HepG2 (cell line): Measurements from ENCODE around the gene EPN3. TPM values are rescaled to one million over a fixed set of nuclear protein-coding genes. Genes with fewer than 3 reads are reported as not detected.

ENCODE experiments used
- FOXP1 ChIP-seq, 2 experiments: fragments of 450-650 bp in 1 of 2; IDR thresholded peaks; 2 replicates each; pipeline ENCODE4 v1.6.1; 2017 to 2018; ENCODE audit warnings: antibody characterized with exemption in 1 of 2
- GLI4 ChIP-seq: sonication (generic); formaldehyde crosslinking; IDR thresholded peaks from 2 replicates; pipeline ENCODE4 v1.5.1; 2020; ENCODE audit warnings: missing genetic modification reagents, mild to moderate bottlenecking, moderate library complexity, borderline replicate concordance
- HBP1 ChIP-seq: IDR thresholded peaks from 2 replicates; pipeline ENCODE4 v1.6.1; 2016; ENCODE audit warnings: low read depth, control low read depth
- HNF1B ChIP-seq: sonication (generic); formaldehyde crosslinking; IDR thresholded peaks from 2 replicates; pipeline ENCODE4 v1.5.1; 2020; ENCODE audit warnings: mild to moderate bottlenecking, moderate library complexity, missing genetic modification reagents
- IKZF1 ChIP-seq: fragments of 450-650 bp; IDR thresholded peaks from 2 replicates; pipeline ENCODE4 v1.7.1; 2016
- IRX3 ChIP-seq: sonication (generic); formaldehyde crosslinking; IDR thresholded peaks from 2 replicates; pipeline ENCODE4 v1.8.1; 2023; ENCODE audit warnings: mild to moderate bottlenecking, low read depth, missing genetic modification reagents, borderline replicate concordance
- JUND ChIP-seq: sonication (generic); formaldehyde crosslinking; IDR thresholded peaks from 2 replicates; pipeline ENCODE4 v1.8.0; 2022; ENCODE audit warnings: mild to moderate bottlenecking, missing genetic modification reagents
- KAT2B ChIP-seq: fragments of 150-350 bp; IDR thresholded peaks from 2 replicates; pipeline ENCODE4 v1.6.1; 2014; ENCODE audit warnings: low read depth, low read length, borderline replicate concordance
- KDM3A ChIP-seq: IDR thresholded peaks from 2 replicates; pipeline ENCODE4 v1.6.1; 2018; ENCODE audit warnings: low read depth, missing compliant biosample characterization
- MAFK ChIP-seq, 2 experiments: IDR thresholded peaks in 1 of 2; conservative IDR thresholded peaks in 1 of 2; 2 replicates each; pipeline ENCODE4 v1.6.1; 2011; ENCODE audit warnings: improper control_type of control experiment in 2 of 2, low read length in 2 of 2
- MIER2 ChIP-seq: IDR thresholded peaks from 2 replicates; pipeline ENCODE4 v1.6.1; 2016; ENCODE audit warnings: missing biosample characterization, missing genetic modification reagents
- PAF1 ChIP-seq: IDR thresholded peaks from 2 replicates; pipeline ENCODE4 v1.6.1; 2016; ENCODE audit warnings: missing genetic modification reagents, missing compliant biosample characterization
- POLR2A ChIP-seq, 2 experiments: IDR thresholded peaks; 2 replicates each; pipeline ENCODE4 v1.6.1; 2011; ENCODE audit warnings: low read depth in 2 of 2, low read length in 2 of 2, mild to moderate bottlenecking in 1 of 2, moderate library complexity in 1 of 2; ENCODE audit not compliant: insufficient read depth in 1 of 2
- RARA ChIP-seq: IDR thresholded peaks from 2 replicates; pipeline ENCODE4 v1.6.1; 2016; ENCODE audit warnings: missing genetic modification reagents, missing compliant biosample characterization
- SALL1 ChIP-seq: sonication (generic); formaldehyde crosslinking; IDR thresholded peaks from 2 replicates; pipeline ENCODE4 v1.8.0; 2022; ENCODE audit warnings: mild to moderate bottlenecking, missing genetic modification reagents
- TAF1 ChIP-seq: sonication (generic); formaldehyde crosslinking; IDR thresholded peaks from 2 replicates; pipeline ENCODE4 v1.4.0; 2020; ENCODE audit warnings: missing genetic modification reagents
- TEAD3 ChIP-seq: optimal IDR thresholded peaks from 2 replicates; pipeline ENCODE3; 2016; ENCODE audit warnings: borderline replicate concordance
- ZNF253 ChIP-seq: sonication (generic); formaldehyde crosslinking; IDR thresholded peaks from 2 replicates; pipeline ENCODE4 v1.8.0; 2022; ENCODE audit warnings: mild to moderate bottlenecking, missing genetic modification reagents, borderline replicate concordance
- ZNF75D ChIP-seq: sonication (generic); formaldehyde crosslinking; IDR thresholded peaks from 2 replicates; pipeline ENCODE4 v1.8.1; 2023; ENCODE audit warnings: missing genetic modification reagents, mild to moderate bottlenecking, borderline replicate concordance
- ZNF839 ChIP-seq: sonication (generic); formaldehyde crosslinking; IDR thresholded peaks from 2 replicates; pipeline ENCODE4 v1.4.0; 2020; ENCODE audit warnings: missing genetic modification reagents, mild to moderate bottlenecking, borderline replicate concordance
- polyA plus RNA-seq, 8 experiments: library from polyadenylated mRNA; depleted of rRNA in 3 of 8; stranded (reverse) in 7 of 8; unstranded in 1 of 8; fragments of >200 nt; fragmentation: Illumina TruSeq in 4 of 8; extraction: Trizol in 4 of 8; gene quantifications; 2 replicates each; pipeline versions ENCODE4 v1.2.1 to v1.2.3, GENCODE V29; 2011 to 2016; ENCODE audit warnings: low read depth in 4 of 8, missing spikeins in 1 of 8, mixed read lengths in 1 of 8; ENCODE audit not compliant: insufficient read depth in 1 of 8
- total RNA-seq, 5 experiments: library from RNA; depleted of rRNA; stranded (reverse); fragments of >200 nt; fragmentation: Illumina TruSeq; extraction: Trizol; gene quantifications; 2 replicates each; pipeline ENCODE4 v1.2.3, GENCODE V29; 2016; ENCODE audit warnings: low read depth in 1 of 5
- TF ChIP-seq, protein P1 (sequence below): IDR thresholded peaks from 2 replicates; pipeline ENCODE4 v1.6.1; 2016; ENCODE audit warnings: missing compliant biosample characterization, missing genetic modification reagents, borderline replicate concordance
- TF ChIP-seq, protein P2 (sequence below): sonication (generic); formaldehyde crosslinking; IDR thresholded peaks from 2 replicates; pipeline ENCODE4 v1.8.1; 2023; ENCODE audit warnings: mild to moderate bottlenecking, missing genetic modification reagents
- TF ChIP-seq, protein P3 (sequence below): sonication (generic); formaldehyde crosslinking; IDR thresholded peaks from 2 replicates; pipeline ENCODE4 v1.4.0; 2020; ENCODE audit warnings: missing genetic modification reagents

The EPN3 gene
- total and polyA plus RNA-seq, 2 of the 13 experiments (the other 11 are each of a cell fraction or from before 2014, with no cell fraction given) = 0.11 to 0.95 TPM

GRCh38 chr17:50541716-50542688 lies 9.5 kb downstream of the EPN3 start (continued):
- TF ChIP-seq ZNF839 (CRISPR knock-in tag) (no peak), POLR2A (IDR thresholded peaks at IDR 0.05; ENCODE audit: insufficient read depth in 1 of 2, low read depth in 2 of 2, low read length in 2 of 2) (peak; percentile 90), JUND (0 out of 2 replicates have a peak, but pooled peaks have one; percentile 29), KAT2B (no peak), IRX3 (peak; percentile 60; the same call in 1 of the 2 replicates), SALL1 (peak; percentile 79; the same call in 1 of the 2 replicates), MIER2 (no peak), HBP1 (CRISPR knock-in tag) (no peak; the same call in 1 of the 2 replicates), ZNF75D (no peak), TAF1 (CRISPR knock-in tag) (peak; percentile 92), MAFK (conservative IDR thresholded peaks at IDR 0.05 in 1 of 2, IDR thresholded peaks at IDR 0.05 in 1 of 2; ENCODE audit: low read length in 2 of 2) (no peak), GLI4 (peak; percentile 76; the same call in 1 of the 2 replicates), HNF1B (no peak), PAF1 (CRISPR knock-in tag) (no peak), ZNF253 (CRISPR knock-in tag) (peak; percentile 69; the same call in 1 of the 2 replicates), KDM3A (CRISPR knock-in tag) (0 out of 2 replicates have a peak, but pooled peaks have one; percentile 38), IKZF1 (no peak), RARA (CRISPR knock-in tag) (no peak; the same call in 1 of the 2 replicates), FOXP1 (IDR thresholded peaks at IDR 0.05) (no peak), FOXP1 (CRISPR knock-in tag; IDR thresholded peaks at IDR 0.05) (no peak), TEAD3 (CRISPR knock-in tag) (peak; percentile 33)
- TF ChIP-seq, protein P1, sequence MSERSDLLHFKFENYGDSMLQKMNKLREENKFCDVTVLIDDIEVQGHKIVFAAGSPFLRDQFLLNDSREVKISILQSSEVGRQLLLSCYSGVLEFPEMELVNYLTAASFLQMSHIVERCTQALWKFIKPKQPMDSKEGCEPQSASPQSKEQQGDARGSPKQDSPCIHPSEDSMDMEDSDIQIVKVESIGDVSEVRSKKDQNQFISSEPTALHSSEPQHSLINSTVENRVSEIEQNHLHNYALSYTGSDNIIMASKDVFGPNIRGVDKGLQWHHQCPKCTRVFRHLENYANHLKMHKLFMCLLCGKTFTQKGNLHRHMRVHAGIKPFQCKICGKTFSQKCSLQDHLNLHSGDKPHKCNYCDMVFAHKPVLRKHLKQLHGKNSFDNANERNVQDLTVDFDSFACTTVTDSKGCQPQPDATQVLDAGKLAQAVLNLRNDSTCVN = peak; percentile 47; the same call in 1 of the 2 replicates
- TF ChIP-seq, protein P2, sequence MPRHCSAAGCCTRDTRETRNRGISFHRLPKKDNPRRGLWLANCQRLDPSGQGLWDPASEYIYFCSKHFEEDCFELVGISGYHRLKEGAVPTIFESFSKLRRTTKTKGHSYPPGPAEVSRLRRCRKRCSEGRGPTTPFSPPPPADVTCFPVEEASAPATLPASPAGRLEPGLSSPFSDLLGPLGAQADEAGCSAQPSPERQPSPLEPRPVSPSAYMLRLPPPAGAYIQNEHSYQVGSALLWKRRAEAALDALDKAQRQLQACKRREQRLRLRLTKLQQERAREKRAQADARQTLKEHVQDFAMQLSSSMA (CRISPR knock-in tag) = peak; percentile 66; the same call in 1 of the 2 replicates
- TF ChIP-seq, protein P3, sequence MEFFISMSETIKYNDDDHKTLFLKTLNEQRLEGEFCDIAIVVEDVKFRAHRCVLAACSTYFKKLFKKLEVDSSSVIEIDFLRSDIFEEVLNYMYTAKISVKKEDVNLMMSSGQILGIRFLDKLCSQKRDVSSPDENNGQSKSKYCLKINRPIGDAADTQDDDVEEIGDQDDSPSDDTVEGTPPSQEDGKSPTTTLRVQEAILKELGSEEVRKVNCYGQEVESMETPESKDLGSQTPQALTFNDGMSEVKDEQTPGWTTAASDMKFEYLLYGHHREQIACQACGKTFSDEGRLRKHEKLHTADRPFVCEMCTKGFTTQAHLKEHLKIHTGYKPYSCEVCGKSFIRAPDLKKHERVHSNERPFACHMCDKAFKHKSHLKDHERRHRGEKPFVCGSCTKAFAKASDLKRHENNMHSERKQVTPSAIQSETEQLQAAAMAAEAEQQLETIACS (CRISPR knock-in tag) = no peak
